Neuronal stem cell (in vitro differentiated cells): Measurements from ENCODE around the gene CD22.

Source experiments
- DNase-seq: peaks from one replicate; pipeline ENCODE4 v3.0.0-alpha.2; 2013; ENCODE audit warnings: low spot score
- H2AFZ ChIP-seq: one replicate; pipeline ENCODE4 v1.6.1; 2013; ENCODE audit warnings: mild to moderate bottlenecking, low read length, inconsistent platforms
- H2AK5ac ChIP-seq: 2 replicates; pipeline ENCODE4 v1.6.1; 2013; ENCODE audit warnings: low read depth, mild to moderate bottlenecking, inconsistent platforms, low read length, moderate library complexity, mixed read lengths
- H2BK120ac ChIP-seq: 2 replicates; pipeline ENCODE4 v1.6.1; 2013; ENCODE audit warnings: low read depth, mild to moderate bottlenecking, inconsistent platforms, low read length, moderate library complexity, mixed read lengths
- H2BK12ac ChIP-seq: one replicate; pipeline ENCODE4 v1.6.1; 2013; ENCODE audit warnings: low read length, inconsistent platforms
- H2BK15ac ChIP-seq: 2 replicates; pipeline ENCODE4 v1.6.1; 2013; ENCODE audit warnings: mild to moderate bottlenecking, low read length, inconsistent platforms, mixed read lengths
- H2BK5ac ChIP-seq: one replicate; pipeline ENCODE4 v1.6.1; 2013; ENCODE audit warnings: inconsistent platforms, mild to moderate bottlenecking, low read length, moderate library complexity
- H3K14ac ChIP-seq: one replicate; pipeline ENCODE4 v1.6.1; 2013; ENCODE audit warnings: low read length, inconsistent platforms
- H3K18ac ChIP-seq: 2 replicates; pipeline ENCODE4 v1.6.1; 2013; ENCODE audit warnings: low read length, inconsistent platforms
- H3K23ac ChIP-seq: 2 replicates; pipeline ENCODE4 v1.6.1; 2013; ENCODE audit warnings: low read depth, mild to moderate bottlenecking, mixed read lengths, low read length, inconsistent platforms; ENCODE audit not compliant: poor library complexity
- H3K27ac ChIP-seq: replicated peaks from 3 replicates; pipeline ENCODE4 v1.5.1; 2013; ENCODE audit warnings: low read length, inconsistent platforms
- H3K27me3 ChIP-seq, 3 experiments: 2 replicates each; pipeline ENCODE4 v1.6.1; 2013; ENCODE audit warnings: low read length in 3 of 3, mild to moderate bottlenecking in 2 of 3, inconsistent platforms in 1 of 3, low read depth in 1 of 3, mixed read lengths in 1 of 3, moderate library complexity in 1 of 3; ENCODE audit not compliant: control insufficient read depth in 3 of 3, insufficient read depth in 3 of 3
- H3K36me3 ChIP-seq, 2 donors: replicated peaks in 1 of 2; 2 replicates each; pipeline ENCODE4 v1.6.1; 2013; ENCODE audit warnings: low read length in 2 of 2; ENCODE audit not compliant: control insufficient read depth in 2 of 2, insufficient read depth in 2 of 2
- H3K4ac ChIP-seq: 2 replicates; pipeline ENCODE4 v1.6.1; 2013; ENCODE audit warnings: inconsistent platforms, mild to moderate bottlenecking, low read length, moderate library complexity
- H3K4me1 ChIP-seq, 2 donors: 1 replicate in 1 of 2; 2 replicates in 1 of 2; pipeline ENCODE4 v1.6.1; 2013; ENCODE audit warnings: low read length in 2 of 2, low read depth in 1 of 2; ENCODE audit not compliant: control insufficient read depth in 2 of 2, insufficient read depth in 1 of 2
- H3K4me2 ChIP-seq: one replicate; pipeline ENCODE4 v1.6.1; 2013; ENCODE audit warnings: mild to moderate bottlenecking, low read length, inconsistent platforms; ENCODE audit not compliant: insufficient read depth, poor library complexity, severe bottlenecking
- H3K4me3 ChIP-seq, 2 donors: 2 replicates each; pipeline ENCODE4 v1.5.1; 2013; ENCODE audit warnings: low read length in 2 of 2, mild to moderate bottlenecking in 2 of 2, inconsistent platforms in 1 of 2, moderate library complexity in 1 of 2
- H3K79me1 ChIP-seq: one replicate; pipeline ENCODE4 v1.6.1; 2013; ENCODE audit warnings: low read depth, mild to moderate bottlenecking, inconsistent platforms, low read length, moderate library complexity
- H3K9ac ChIP-seq: one replicate; pipeline ENCODE4 v1.6.1; 2013; ENCODE audit warnings: mild to moderate bottlenecking, low read depth, low read length, inconsistent platforms; ENCODE audit not compliant: poor library complexity
- H3K9me3 ChIP-seq, 2 donors: replicated peaks in 1 of 2; 2 replicates each; pipeline versions ENCODE3 to v1.6.1; 2013; ENCODE audit warnings: low read length in 2 of 2, mild to moderate bottlenecking in 2 of 2, inconsistent platforms in 1 of 2, low read depth in 1 of 2, mixed read lengths in 1 of 2, moderate library complexity in 1 of 2; ENCODE audit not compliant: control insufficient read depth in 2 of 2, insufficient read depth in 1 of 2
- H4K8ac ChIP-seq: one replicate; pipeline ENCODE4 v1.6.1; 2013; ENCODE audit warnings: low read depth, mild to moderate bottlenecking, inconsistent platforms, low read length, moderate library complexity
- H4K91ac ChIP-seq: one replicate; pipeline ENCODE4 v1.6.1; 2013; ENCODE audit warnings: low read length, low read depth, mild to moderate bottlenecking, inconsistent platforms; ENCODE audit not compliant: poor library complexity
- WGBS, 2 donors: extraction: QIAGEN DNeasy Blood & Tissue Kit; methylation state at CpG; one replicate each; pipeline ENCODE4 v1.1.7; 2013; ENCODE audit warnings: missing lambda C conversion rate in 2 of 2, mixed read lengths in 1 of 2; ENCODE audit not compliant: insufficient read length in 2 of 2, insufficient replicate concordance in 1 of 2; ENCODE audit errors: extremely low coverage in 2 of 2; 5-methylcytosine and 5-hydroxymethylcytosine counted together

Gene CD22

DNA sequence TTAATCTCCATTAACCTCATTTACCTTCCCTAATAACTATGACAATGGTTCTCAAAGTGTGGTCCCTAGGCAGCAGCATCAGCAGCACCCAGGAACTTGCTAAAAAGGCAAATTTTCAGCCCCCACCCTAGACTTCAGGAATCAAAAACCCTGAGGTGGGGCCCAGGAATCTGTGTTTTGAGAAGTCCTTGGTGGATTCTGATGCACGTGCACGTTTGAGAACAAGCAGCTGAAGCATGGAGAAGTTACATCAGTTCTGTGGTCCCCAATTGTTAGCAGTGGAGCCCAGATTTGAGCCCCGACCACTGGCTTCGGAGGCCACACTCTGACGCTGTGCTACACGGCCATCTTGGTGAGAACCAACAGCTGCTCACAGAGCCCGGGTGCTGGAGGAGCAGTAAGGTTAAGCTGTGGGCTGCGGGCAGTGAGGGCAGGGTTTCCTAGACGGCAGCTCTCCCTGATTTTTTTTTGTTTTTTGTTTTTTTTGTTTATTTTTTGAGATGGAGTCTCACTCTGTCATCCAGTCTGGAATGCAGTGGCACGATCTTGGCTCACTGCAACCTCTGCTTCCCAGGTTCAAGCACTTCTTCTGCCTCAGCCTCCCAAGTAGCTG is 14.0 kb upstream of the CD22 start:
- Histone ChIP-seq H4K8ac (no peak overlapping the region), H2BK120ac (no peak overlapping the region), H3K9ac (no peak overlapping the region), H3K79me1 (no peaks in the 10 kb centered on the region), H3K23ac (no peak overlapping the region), H2AK5ac (no peak overlapping the region), H3K27me3 (peaks cover 0 to 13% (median 0%) of the 10 kb centered on the region in 3 experiments), H3K4ac (no peak overlapping the region), H4K91ac (no peak overlapping the region), H2AFZ (no peak overlapping the region), H3K14ac (no peak overlapping the region), H3K36me3 (no peaks in the 10 kb centered on the region), H3K4me3 (no peak overlapping the region), H2BK5ac (no peak overlapping the region), H3K4me2 (no peak overlapping the region), H3K27ac (no peak overlapping the region), H2BK15ac (no peak overlapping the region), H3K4me1 (peaks cover 0 to 1% of the 10 kb centered on the region in 2 donors), H2BK12ac (no peak overlapping the region), H3K9me3 (no peaks in the 10 kb centered on the region), H3K18ac (no peak overlapping the region)
- WGBS, 2 donors, result no CpG with 5 or more reads among the region's 10 CpGs
- DNase-seq, result no peak

- Histone ChIP-seq H3K27me3 (peaks cover 0 to 8% (median 0%) of the 10 kb centered on the region in 3 experiments), H3K4me1 (peaks cover 0 to 1% of the 10 kb centered on the region in 2 donors), H3K4me2 (no peak overlapping the region), H4K91ac (no peak overlapping the region), H2AK5ac (no peak overlapping the region), H4K8ac (no peak overlapping the region), H2BK5ac (no peak overlapping the region), H3K79me1 (no peaks in the 10 kb centered on the region), H3K4ac (no peak overlapping the region), H3K23ac (no peak overlapping the region), H2BK15ac (no peak overlapping the region), H3K36me3 (no peaks in the 10 kb centered on the region), H2AFZ (no peak overlapping the region), H2BK12ac (no peak overlapping the region), H3K9ac (no peak overlapping the region), H3K27ac (no peak overlapping the region), H3K9me3 (no peaks in the 10 kb centered on the region), H3K4me3 (no peak overlapping the region), H2BK120ac (no peak overlapping the region), H3K18ac (no peak overlapping the region), H3K14ac (no peak overlapping the region)
- no peak for DNase-seq
- no CpG with 5 or more reads among the region's 9 CpGs for WGBS, 2 donors
These were observed 13.1 kb upstream of the CD22 start for GRCh38 chr19:35315883-35316282.

DNA sequence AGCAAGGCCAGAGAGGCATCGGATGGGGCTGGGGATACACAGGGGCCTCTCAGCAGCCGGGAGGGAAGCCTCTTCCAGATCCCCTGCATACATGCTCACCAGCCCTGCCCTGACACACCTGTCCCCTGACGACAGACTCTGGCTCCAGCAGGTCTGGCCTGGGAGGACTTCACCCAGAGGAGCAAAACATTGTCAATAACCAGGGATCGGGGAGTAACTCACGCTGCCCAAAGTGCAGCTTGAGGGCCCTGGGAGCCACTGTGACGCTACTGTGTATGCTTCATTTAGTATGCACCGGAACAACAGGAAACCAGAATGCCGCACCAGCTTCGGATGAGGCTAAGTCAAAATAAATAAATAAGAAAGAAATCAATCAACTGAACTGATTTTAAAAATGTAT is 12.4 kb upstream of the CD22 start:
- Histone ChIP-seq H3K27ac (no peak overlapping the region), H2BK15ac (no peak overlapping the region), H3K4me2 (no peak overlapping the region), H2AK5ac (no peak overlapping the region), H3K27me3 (peaks cover 0 to 4% (median 0%) of the 10 kb centered on the region in 3 experiments), H4K8ac (no peak overlapping the region), H3K4me1 (peaks cover 0 to 1% of the 10 kb centered on the region in 2 donors), H2AFZ (no peak overlapping the region), H3K36me3 (no peaks in the 10 kb centered on the region), H3K79me1 (no peaks in the 10 kb centered on the region), H4K91ac (no peak overlapping the region), H3K18ac (no peak overlapping the region), H2BK120ac (no peak overlapping the region), H3K9ac (no peak overlapping the region), H2BK5ac (no peak overlapping the region), H3K23ac (no peak overlapping the region), H3K4ac (no peak overlapping the region), H3K14ac (peak overlapping the region; percentile 56), H2BK12ac (no peak overlapping the region), H3K9me3 (no peaks in the 10 kb centered on the region), H3K4me3 (no peak overlapping the region)
- no peak for DNase-seq
- no CpG with 5 or more reads among the region's 9 CpGs for WGBS, 2 donors

GRCh38 chr19:35317464-35318043 is 11.4 kb upstream of the CD22 start:
- Histone ChIP-seq H4K91ac (no peak overlapping the region), H4K8ac (no peak overlapping the region), H3K27me3 (no peaks in the 10 kb centered on the region), H2AK5ac (no peak overlapping the region), H2AFZ (peak overlapping the region; percentile 73), H3K27ac (no peak overlapping the region), H3K4ac (no peak overlapping the region), H2BK15ac (no peak overlapping the region), H3K4me3 (no peak overlapping the region), H3K9ac (no peak overlapping the region), H3K79me1 (no peaks in the 10 kb centered on the region), H2BK5ac (no peak overlapping the region), H2BK12ac (no peak overlapping the region), H3K18ac (no peak overlapping the region), H3K36me3 (no peaks in the 10 kb centered on the region), H3K23ac (no peak overlapping the region), H3K14ac (no peak overlapping the region), H3K4me1 (no peaks in the 10 kb centered on the region), H3K9me3 (peaks cover 2 to 3% of the 10 kb centered on the region in 2 donors), H3K4me2 (no peak overlapping the region), H2BK120ac (no peak overlapping the region)
- DNase-seq, result no peak
- WGBS, 2 donors, result no CpG with 5 or more reads among the region's 7 CpGs
